Aorta (tissue), 5 donors: ENCODE results near the gene GUF1. TPM values are rescaled to one million over a fixed set of nuclear protein-coding genes. Genes with fewer than 3 reads are reported as not detected.
A peak's percentile ranks its signal among the peaks of the same experiment; 100 is the strongest.

Source experiments
- ATAC-seq: fragments of 200-7000 bp; cut with Tn5 transposase; one replicate; pipeline ENCODE4 v1.9.1; 2022; ENCODE audit warnings: moderate library complexity; ENCODE audit not compliant: low FRiP score
- DNase-seq, 2 donors: peaks; one replicate each; pipeline ENCODE4 v3.0.0-alpha.2; 2020
- H3K27ac ChIP-seq, 2 donors: one replicate each; pipeline ENCODE4 v1.5.1; 2013; ENCODE audit warnings: low read length in 2 of 2, mild to moderate bottlenecking in 2 of 2, moderate library complexity in 2 of 2, control low read depth in 1 of 2, inconsistent platforms in 1 of 2, low read depth in 1 of 2
- H3K27me3 ChIP-seq, 2 donors: one replicate each; pipeline ENCODE4 v1.6.1; 2013; ENCODE audit warnings: control low read depth in 1 of 2, low read length in 1 of 2, mild to moderate bottlenecking in 1 of 2, moderate library complexity in 1 of 2; ENCODE audit not compliant: insufficient read depth in 2 of 2, control insufficient read depth in 1 of 2
- H3K36me3 ChIP-seq, 2 donors: one replicate each; pipeline ENCODE4 v1.6.1; 2013; ENCODE audit warnings: control low read depth in 1 of 2, low read length in 1 of 2, mild to moderate bottlenecking in 1 of 2; ENCODE audit not compliant: insufficient read depth in 2 of 2, control insufficient read depth in 1 of 2
- H3K4me1 ChIP-seq, 2 donors: one replicate each; pipeline ENCODE4 v1.6.1; 2013; ENCODE audit warnings: low read length in 2 of 2, control low read depth in 1 of 2, mild to moderate bottlenecking in 1 of 2, moderate library complexity in 1 of 2; ENCODE audit not compliant: insufficient read depth in 2 of 2, control insufficient read depth in 1 of 2
- H3K4me3 ChIP-seq, 2 donors: one replicate each; pipeline ENCODE4 v1.5.1; 2013; ENCODE audit warnings: low read length in 2 of 2, control low read depth in 1 of 2, mild to moderate bottlenecking in 1 of 2
- H3K9me3 ChIP-seq: one replicate; pipeline ENCODE4 v1.6.1; 2013; ENCODE audit warnings: mild to moderate bottlenecking, low read length; ENCODE audit not compliant: control insufficient read depth
- WGBS, 2 donors: extraction: QIAGEN DNeasy Blood & Tissue Kit; methylation state at CpG; one replicate each; pipeline ENCODE4 v1.1.7; 2013; 5-methylcytosine and 5-hydroxymethylcytosine counted together
- intact Hi-C, 2 donors: fragments of 100-400 bp; cut with DNase I; formaldehyde crosslinking; loops; one replicate each; pipeline versions ENCODE4 v1.14.2 to v1.15.0; 2022
- long read RNA-seq, 2 donors: library from polyadenylated mRNA; unstranded; transcript quantifications; one replicate each; pipeline ENCODE4 v2.0.0, GENCODE V29; 2020 to 2021
- polyA plus RNA-seq, 2 donors: library from polyadenylated mRNA; stranded (reverse); fragments of 200-250 nt; gene quantifications; one replicate each; pipeline ENCODE4 v1.2.3, GENCODE V29; 2013
- total RNA-seq, 2 donors: library from RNA; stranded (reverse); fragmentation: NEBNext Ultra II Directional; extraction: Animal tissue kit (Norgen Biotek cat#: 25700); gene quantifications; one replicate each; pipeline ENCODE4 v1.2.1, GENCODE V29; 2021
- donor health status: healthy with polysubstance abuse.
- donor health status: Bipolar disorder and iron deficiency.
- donor health status: DM: no; HTN: no; CAD: no.
- donor health status: DM: no; HTN: no; CAD: no.
- donor health status: DM: yes; HTN: yes; CAD: no.

The GUF1 gene
- total RNA-seq: 10 to 100 TPM in 1 of 2 donors, 1 to 10 TPM in 1; 9.6 to 11.5 TPM
- 1 to 10 TPM; 6.3 to 9.8 TPM for polyA plus RNA-seq
- long read RNA-seq, donor 1, partial matches to known transcripts: 2 of 6 reads
- long read RNA-seq, donor 1, other reads (novel, unspliced or antisense): 4 of 6 reads
- long read RNA-seq, donor 2, partial matches to known transcripts: 0 of 1 reads
- long read RNA-seq, donor 2, other reads (novel, unspliced or antisense): 1 of 1 reads

GRCh38 chr4:44678094-44679041 is at the start of gene GUF1:
GUF1 (plus strand) TSS chr4:44678420; CDS start chr4:44678623, 203 bp downstream.
- Histone ChIP-seq H3K27ac (peak within 1 kb of the TSS; percentile 44 to 88), H3K4me1 (no peaks in the 10 kb centered on the region), H3K27me3 (no peaks in the 10 kb centered on the region), H3K4me3 (peak within 1 kb of the TSS; percentile 87 to 98), H3K36me3 (no peaks in the 10 kb centered on the region), H3K9me3 (no peaks in the 10 kb centered on the region)
- intact Hi-C loops: loop anchor here in 1 of 2 donors (5.0 kb wide), 1 partner anchor 49 kb away; the partner anchor contains the start of gene GNPDA2
- ATAC-seq (peak; percentile 97), DNase-seq (peak; percentile 95)
- 0 to 1% methylated on average over 57 of the region's 57 CpGs for WGBS, 2 donors

GRCh38 chr4:44629280-44629866 is 48.8 kb upstream of the GUF1 start:
- ATAC-seq (no peak), DNase-seq (no peak)
- H3K9me3 ChIP-seq: no peaks in the 10 kb centered on the region
- no peaks in the 10 kb centered on the region for H3K4me1 ChIP-seq
- no peak overlapping the region for H3K27ac ChIP-seq
- no peak overlapping the region for H3K4me3 ChIP-seq
- WGBS, 2 donors: 0 to 2% methylated on average over 2 of the region's 2 CpGs
- no peaks in the 10 kb centered on the region for H3K36me3 ChIP-seq
- H3K27me3 ChIP-seq: no peaks in the 10 kb centered on the region
- intact Hi-C loops: loop anchor here in 1 of 2 donors (10.0 kb wide), 1 partner anchor 1635 kb away; no protein-coding TSS in a partner anchor

GRCh38 chr4:44632089-44632488 is 46.1 kb upstream of the GUF1 start:
- no peak overlapping the region for H3K27ac ChIP-seq
- DNase-seq: no peak
- no peaks in the 10 kb centered on the region for H3K9me3 ChIP-seq
- no peaks in the 10 kb centered on the region for H3K27me3 ChIP-seq
- intact Hi-C loops: no loop called here
- no peaks in the 10 kb centered on the region for H3K4me1 ChIP-seq
- H3K4me3 ChIP-seq: no peak overlapping the region
- no peak for ATAC-seq
- H3K36me3 ChIP-seq: no peaks in the 10 kb centered on the region
- 60 to 66% methylated on average over 4 of the region's 4 CpGs for WGBS, 2 donors

DNA sequence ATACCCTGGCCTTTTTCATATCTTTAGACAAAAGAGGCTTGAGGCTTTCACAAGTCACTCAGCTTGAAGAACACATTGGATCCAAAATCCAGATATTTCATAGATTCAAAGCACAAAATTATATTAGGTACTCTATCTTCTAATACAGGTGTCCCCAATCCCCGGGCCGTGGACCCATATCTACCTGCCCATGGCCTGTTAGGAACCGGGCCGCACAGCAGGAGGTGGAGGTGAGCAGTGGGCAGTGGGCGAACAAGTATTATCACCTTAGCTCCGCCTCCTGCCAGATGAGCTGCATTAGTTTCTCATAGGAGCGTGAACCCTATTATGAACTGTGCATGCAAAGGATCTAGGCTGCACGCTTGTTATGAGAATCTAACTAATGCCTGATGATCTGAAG is 45.5 kb upstream of the GUF1 start:
- intact Hi-C loops: no loop called here
- no peak overlapping the region for H3K4me3 ChIP-seq
- no peak overlapping the region for H3K27ac ChIP-seq
- H3K4me1 ChIP-seq: no peaks in the 10 kb centered on the region
- DNase-seq: no peak
- 86% methylated on average over 8 of the region's 8 CpGs for WGBS, 2 donors
- no peaks in the 10 kb centered on the region for H3K36me3 ChIP-seq
- no peaks in the 10 kb centered on the region for H3K27me3 ChIP-seq
- no peaks in the 10 kb centered on the region for H3K9me3 ChIP-seq
- ATAC-seq: no peak

DNA sequence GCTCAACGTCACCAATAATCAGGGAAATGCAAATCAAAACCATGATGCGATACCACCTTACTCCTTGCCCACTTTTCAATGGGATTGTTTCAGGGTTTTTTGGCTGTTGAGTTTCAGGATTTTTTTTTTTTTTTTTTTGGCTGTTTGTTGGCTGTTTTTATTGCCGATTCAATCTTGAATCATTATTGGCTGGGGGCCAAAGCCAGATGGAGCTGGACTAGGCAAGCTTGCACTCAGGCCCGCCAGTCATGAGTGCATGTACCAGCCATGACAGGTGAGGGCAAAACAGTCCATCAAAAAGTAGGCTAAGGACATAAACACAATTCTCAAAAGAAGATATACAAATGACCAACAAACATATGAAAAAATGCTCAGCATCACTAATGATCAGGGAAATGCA is 40.1 kb upstream of the GUF1 start:
- H3K36me3 ChIP-seq: no peaks in the 10 kb centered on the region
- 85 to 86% methylated on average over 4 of the region's 4 CpGs for WGBS, 2 donors
- no peak overlapping the region for H3K4me3 ChIP-seq
- H3K9me3 ChIP-seq: no peaks in the 10 kb centered on the region
- H3K27me3 ChIP-seq: no peaks in the 10 kb centered on the region
- intact Hi-C loops: no loop called here
- no peak for ATAC-seq
- no peak overlapping the region for H3K27ac ChIP-seq
- no peaks in the 10 kb centered on the region for H3K4me1 ChIP-seq
- no peak for DNase-seq

DNA sequence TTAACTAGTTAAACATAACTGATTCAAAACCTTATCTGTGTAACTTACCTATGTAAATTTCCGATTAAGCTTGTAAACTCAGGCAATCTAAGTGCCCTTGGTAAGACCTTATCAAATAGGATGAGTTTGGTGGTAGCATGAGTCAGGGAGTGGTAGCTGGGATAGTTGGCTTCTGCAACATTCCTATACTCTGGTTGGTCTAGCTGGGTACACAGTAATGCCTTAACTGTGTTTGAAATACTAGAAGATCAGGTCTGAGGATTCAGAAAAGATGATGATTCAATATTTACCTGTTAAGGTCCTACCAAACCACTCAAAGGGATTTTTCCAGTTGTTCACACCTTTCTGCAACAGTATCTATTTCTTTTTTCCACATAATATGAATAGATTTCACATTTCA is 32.1 kb upstream of the GUF1 start:
- Histone ChIP-seq H3K4me3 (no peak overlapping the region), H3K9me3 (peaks cover 7% of the 10 kb centered on the region), H3K27me3 (no peaks in the 10 kb centered on the region), H3K4me1 (no peaks in the 10 kb centered on the region), H3K27ac (no peak overlapping the region), H3K36me3 (no peaks in the 10 kb centered on the region)
- intact Hi-C loops: no loop called here
- 81 to 92% methylated on average over 1 of the region's 1 CpG for WGBS, 2 donors
- ATAC-seq: no peak
- DNase-seq: no peak

GRCh38 chr4:44651425-44651824 is 26.8 kb upstream of the GUF1 start, which contains the start of gene YIPF7:
YIPF7 (minus strand) TSS chr4:44651625; CDS start chr4:44650100, 1,525 bp downstream.
- H3K9me3 ChIP-seq: no peaks in the 10 kb centered on the region
- WGBS, 2 donors: 11 to 30% methylated on average over 1 of the region's 1 CpG
- no peak within 1 kb of the TSS for H3K27ac ChIP-seq
- DNase-seq (no peak), ATAC-seq (no peak)
- H3K4me3 ChIP-seq: no peak within 1 kb of the TSS
- H3K4me1 ChIP-seq: no peaks in the 10 kb centered on the region
- H3K36me3 ChIP-seq: no peaks in the 10 kb centered on the region
- no peaks in the 10 kb centered on the region for H3K27me3 ChIP-seq
- intact Hi-C loops: no loop called here

DNA sequence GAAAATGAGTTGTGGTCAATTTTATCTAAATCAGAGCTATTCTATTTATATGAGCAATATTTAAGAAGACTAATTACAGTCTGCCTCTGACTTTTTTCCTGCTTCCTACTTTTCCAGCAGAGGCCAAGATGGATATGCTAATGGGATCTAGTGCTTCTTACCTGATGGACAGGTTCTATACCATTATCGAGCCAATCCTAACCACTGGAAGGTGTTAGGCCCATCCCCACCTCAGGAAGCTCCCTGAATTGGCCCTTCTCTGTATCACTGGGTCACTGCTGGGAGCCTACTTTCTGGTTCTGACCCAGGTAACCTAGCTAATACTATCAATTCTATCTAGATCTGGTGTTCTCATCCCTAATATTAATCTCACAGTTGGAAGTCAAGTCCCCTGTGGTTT is 26.2 kb upstream of the GUF1 start:
- Histone ChIP-seq H3K27me3 (no peaks in the 10 kb centered on the region), H3K9me3 (no peaks in the 10 kb centered on the region), H3K27ac (no peak overlapping the region), H3K4me3 (no peak overlapping the region), H3K4me1 (no peaks in the 10 kb centered on the region), H3K36me3 (no peaks in the 10 kb centered on the region)
- DNase-seq (no peak), ATAC-seq (no peak)
- intact Hi-C loops: no loop called here
- WGBS, 2 donors: 81 to 94% methylated on average over 1 of the region's 1 CpG
